K562 (cell line): ENCODE results near the gene SLC48A1.

ENCODE experiments used
- ATF7 ChIP-seq: fragments of 450-650 bp; IDR thresholded peaks from 2 replicates; pipeline ENCODE4 v1.7.1; 2014; ENCODE audit warnings: mild to moderate bottlenecking, moderate library complexity
- CTCF ChIP-seq, 3 experiments: IDR thresholded peaks in 2 of 3; conservative IDR thresholded peaks in 1 of 3; 2 replicates each; pipeline ENCODE4 v1.5.1; 2011 to 2012; ENCODE audit warnings: low read length in 3 of 3, mild to moderate bottlenecking in 3 of 3, control low read depth in 2 of 3, improper control_type of control experiment in 1 of 3, inconsistent platforms in 1 of 3, low read depth in 1 of 3, mixed read lengths in 1 of 3, moderate library complexity in 1 of 3; ENCODE audit not compliant: insufficient read depth in 2 of 3
- DMBX1 ChIP-seq: fragments of 250-450 bp; sonication (Bioruptor Pico); IDR thresholded peaks from 2 replicates; pipeline ENCODE4 v1.8.0; 2022; ENCODE audit warnings: inconsistent platforms, mild to moderate bottlenecking, moderate library complexity, borderline replicate concordance
- DPF2 ChIP-seq: fragments of 450-650 bp; IDR thresholded peaks from 2 replicates; pipeline ENCODE4 v1.6.1; 2016
- FOXK1 ChIP-seq: sonication (generic); formaldehyde crosslinking; IDR thresholded peaks from 2 replicates; pipeline ENCODE4 v1.8.0; 2022; ENCODE audit warnings: missing genetic modification reagents, mild to moderate bottlenecking, borderline replicate concordance
- POLR2A ChIP-seq: fragments of 450-650 bp; conservative IDR thresholded peaks from 2 replicates; pipeline ENCODE4 v1.6.1; 2016
- RHOXF2B ChIP-seq: fragments of 250-450 bp; sonication (Bioruptor Pico); conservative IDR thresholded peaks from 2 replicates; pipeline ENCODE4 v1.5.1; 2021
- TAF1 ChIP-seq: IDR thresholded peaks from 2 replicates; pipeline ENCODE4 v1.6.1; 2011; ENCODE audit warnings: mild to moderate bottlenecking, low read length, moderate library complexity; ENCODE audit not compliant: insufficient read depth, control insufficient read depth, severe bottlenecking; ENCODE audit errors: extremely low read depth
- ZNF24 ChIP-seq: fragments of 450-650 bp; IDR thresholded peaks from 2 replicates; pipeline ENCODE4 v1.6.1; 2016
- ZNF398 ChIP-seq: fragments of 250-450 bp; sonication (Bioruptor Pico); IDR thresholded peaks from 2 replicates; pipeline ENCODE4 v1.8.0; 2021; ENCODE audit warnings: moderate library complexity, mild to moderate bottlenecking, inconsistent platforms

- TF ChIP-seq ZNF398 (CRISPR knock-in tag) (no peak), CTCF (IDR thresholded peaks at IDR 0.05 in 2 of 3, conservative IDR thresholded peaks at IDR 0.05 in 1 of 3; ENCODE audit: insufficient read depth in 2 of 3, low read depth in 1 of 3, low read length in 3 of 3) (no peak), POLR2A (no peak), ZNF24 (no peak), TAF1 (no peak), RHOXF2B (CRISPR knock-in tag) (no peak), FOXK1 (CRISPR knock-in tag) (no peak), ATF7 (no peak), DPF2 (no peak), DMBX1 (no peak)
Observed at GRCh38 chr12:47795121-47795813, 22.2 kb downstream of the SLC48A1 start.
